PC-3 (cell line): ENCODE data around the gene SLC38A11. TPM values are rescaled to one million over a fixed set of nuclear protein-coding genes. Genes with fewer than 3 reads are reported as not detected.

Source experiments
- ATAC-seq: fragments of 200-7000 bp; cut with Tn5 transposase; 2 replicates; pipeline ENCODE4 v1.9.1; 2020; ENCODE audit warnings: mild to moderate bottlenecking, moderate library complexity
- BruUV-seq: library from RNA; stranded (reverse); fragments of 400-500 nt; replicated peaks from 2 replicates; lab custom pipeline; 2021; lab: Mats Ljungman, UMichigan
- CTCF ChIA-PET: fragments of 300-600 bp; sonication (Branson Sonifier 250); formaldehyde crosslinking; loops from one replicate; lab custom pipeline; 2022; ENCODE audit warnings: antibody characterized with exemption; lab: Charles Lee
- POLR2A ChIA-PET: fragments of 300-600 bp; sonication (Branson Sonifier 250); formaldehyde crosslinking; loops from one replicate; lab custom pipeline; 2022; ENCODE audit warnings: antibody characterized with exemption; ENCODE audit not compliant: unreplicated experiment; lab: Charles Lee
- DNase-seq: peaks from one replicate; pipeline ENCODE4 v3.0.0-alpha.2; 2015
- H2AFZ ChIP-seq: fragments of 300-600 bp; sonication (generic); 2 replicates; pipeline ENCODE4 v1.6.0; 2016; ENCODE audit warnings: antibody characterized with exemption, low read length
- H3F3A ChIP-seq: fragments of 300-600 bp; sonication (generic); one replicate; pipeline ENCODE4 v1.6.0; 2017; ENCODE audit warnings: antibody characterized with exemption, low read length, control low read depth, mild to moderate bottlenecking; ENCODE audit not compliant: unreplicated experiment
- H3K27ac ChIP-seq: fragments of 300-600 bp; sonication (generic); 2 replicates; pipeline ENCODE4 v1.5.1; 2016; ENCODE audit warnings: mild to moderate bottlenecking, low read length
- H3K27me3 ChIP-seq: fragments of 300-600 bp; sonication (generic); 2 replicates; pipeline ENCODE4 v1.6.1; 2016; ENCODE audit warnings: low read length, mixed read lengths
- H3K36me3 ChIP-seq: fragments of 300-600 bp; sonication (generic); 2 replicates; pipeline ENCODE4 v1.6.1; 2016; ENCODE audit warnings: low read depth, mixed run types, low read length, mixed read lengths
- H3K4me1 ChIP-seq: fragments of 300-600 bp; sonication (generic); 2 replicates; pipeline ENCODE4 v1.5.1; 2016; ENCODE audit warnings: low read length; ENCODE audit not compliant: insufficient read depth
- H3K4me2 ChIP-seq: fragments of 300-600 bp; sonication (generic); 2 replicates; pipeline ENCODE4 v1.6.0; 2016; ENCODE audit warnings: low read length
- H3K4me3 ChIP-seq: fragments of 300-600 bp; sonication (generic); 2 replicates; pipeline ENCODE4 v1.5.1; 2016; ENCODE audit warnings: mild to moderate bottlenecking, low read length, mixed read lengths
- H3K79me2 ChIP-seq: fragments of 300-600 bp; sonication (generic); 2 replicates; pipeline ENCODE4 v1.6.1; 2017; ENCODE audit warnings: low read length, mixed read lengths
- H3K9ac ChIP-seq: fragments of 300-600 bp; sonication (generic); 2 replicates; pipeline ENCODE4 v1.6.0; 2016; ENCODE audit warnings: mild to moderate bottlenecking, low read length
- H3K9me2 ChIP-seq: fragments of 300-600 bp; sonication (generic); replicated peaks from 2 replicates; pipeline ENCODE4 v1.6.1; 2016; ENCODE audit warnings: mixed run types, low read length, mixed read lengths
- H3K9me3 ChIP-seq: fragments of 300-600 bp; sonication (generic); 2 replicates; pipeline ENCODE4 v1.6.1; 2016; ENCODE audit warnings: low read length, mixed read lengths
- H4K20me1 ChIP-seq: fragments of 300-600 bp; sonication (generic); 2 replicates; pipeline ENCODE4 v1.6.1; 2016; ENCODE audit warnings: low read length, mixed read lengths
- CTCF ChIP-seq: fragments of 300-600 bp; sonication (generic); conservative IDR thresholded peaks from 2 replicates; pipeline ENCODE4 v1.5.1; 2017; ENCODE audit warnings: antibody characterized with exemption, low read depth, mild to moderate bottlenecking, low read length
- EZH2 ChIP-seq: fragments of 300-600 bp; sonication (generic); IDR thresholded peaks from one replicate; pipeline ENCODE4 v1.6.1; 2017; ENCODE audit warnings: antibody characterized with exemption, mild to moderate bottlenecking, low read length; ENCODE audit not compliant: unreplicated experiment
- EZH2phosphoT487 ChIP-seq: fragments of 300-600 bp; sonication (generic); IDR thresholded peaks from 2 replicates; pipeline ENCODE4 v1.6.1; 2018; ENCODE audit warnings: mild to moderate bottlenecking, antibody characterized with exemption, low read length, borderline replicate concordance
- intact Hi-C: fragments of 100-400 bp; cut with micrococcal nuclease; formaldehyde crosslinking; loops from 2 replicates; pipeline ENCODE4 v1.9.0; 2023
- total RNA-seq: library from RNA; depleted of rRNA; stranded (reverse); fragments of >200 nt; gene quantifications from 2 replicates; pipeline ENCODE4 v1.2.3, GENCODE V29; 2014

SLC38A11 gene
- total RNA-seq, 1 experiment from 2014 or later, result 0.36 TPM

DNA sequence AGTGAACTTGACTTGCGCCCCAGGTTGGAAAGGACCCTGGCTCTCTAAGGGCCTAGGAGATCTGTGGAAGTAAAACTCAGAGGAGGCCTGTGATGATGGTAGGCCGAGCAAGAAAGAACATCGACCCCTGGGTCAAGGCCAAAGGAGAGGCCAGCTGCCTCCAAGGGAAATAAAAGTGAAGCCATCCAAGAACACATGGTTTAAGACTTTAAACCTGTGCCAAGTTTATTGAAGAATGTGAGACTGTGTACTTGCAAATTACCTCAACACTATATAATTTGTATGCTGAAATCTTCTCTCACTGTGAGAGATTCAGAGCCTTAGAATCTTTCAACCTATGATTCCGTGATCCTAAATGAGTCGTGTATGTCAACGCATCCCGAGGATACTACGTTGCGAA, 73.0 kb downstream of the SLC38A11 start:
- DNase-seq (no peak), ATAC-seq (no peak)
- Histone ChIP-seq H2AFZ (no peak overlapping the region), H3F3A (no peaks in the 10 kb centered on the region), H3K9me3 (no peaks in the 10 kb centered on the region), H3K36me3 (no peaks in the 10 kb centered on the region), H3K4me2 (no peak overlapping the region), H3K4me3 (no peak overlapping the region), H4K20me1 (no peaks in the 10 kb centered on the region), H3K9ac (no peak overlapping the region), H3K4me1 (no peaks in the 10 kb centered on the region), H3K79me2 (no peaks in the 10 kb centered on the region), H3K27ac (no peak overlapping the region), H3K27me3 (no peaks in the 10 kb centered on the region), H3K9me2 (no peaks in the 10 kb centered on the region; the same call in 1 of the 2 replicates)
- ChIA-PET POLR2A (no interaction called here), CTCF (no interaction called here)
- TF ChIP-seq EZH2phosphoT487 (no peak), CTCF (no peak), EZH2 (no peak)
- intact Hi-C loops, result no loop called here
- no TSS peak for BruUV-seq

- no peaks in the 10 kb centered on the region for H3K4me1 ChIP-seq
- no peak overlapping the region for H2AFZ ChIP-seq
- H3K4me3 ChIP-seq, result no peak overlapping the region
- no peaks in the 10 kb centered on the region for H3K79me2 ChIP-seq
- no peak overlapping the region for H3K4me2 ChIP-seq
- TF ChIP-seq CTCF (no peak), EZH2 (no peak), EZH2phosphoT487 (no peak)
- no peaks in the 10 kb centered on the region; the same call in 1 of the 2 replicates for H3K9me2 ChIP-seq
- CTCF ChIA-PET, result no interaction called here
- POLR2A ChIA-PET, result no interaction called here
- ATAC-seq (no peak), DNase-seq (no peak)
- H3K27ac ChIP-seq, result no peak overlapping the region
- H3K9ac ChIP-seq, result no peak overlapping the region
- intact Hi-C loops, result no loop called here
- H3K27me3 ChIP-seq, result no peaks in the 10 kb centered on the region
- no TSS peak for BruUV-seq
- no peaks in the 10 kb centered on the region for H3F3A ChIP-seq
- no peaks in the 10 kb centered on the region for H4K20me1 ChIP-seq
- H3K36me3 ChIP-seq, result no peaks in the 10 kb centered on the region
- H3K9me3 ChIP-seq, result no peaks in the 10 kb centered on the region
Observed at GRCh38 chr2:164881524-164881923, 73.8 kb downstream of the SLC38A11 start.

DNA sequence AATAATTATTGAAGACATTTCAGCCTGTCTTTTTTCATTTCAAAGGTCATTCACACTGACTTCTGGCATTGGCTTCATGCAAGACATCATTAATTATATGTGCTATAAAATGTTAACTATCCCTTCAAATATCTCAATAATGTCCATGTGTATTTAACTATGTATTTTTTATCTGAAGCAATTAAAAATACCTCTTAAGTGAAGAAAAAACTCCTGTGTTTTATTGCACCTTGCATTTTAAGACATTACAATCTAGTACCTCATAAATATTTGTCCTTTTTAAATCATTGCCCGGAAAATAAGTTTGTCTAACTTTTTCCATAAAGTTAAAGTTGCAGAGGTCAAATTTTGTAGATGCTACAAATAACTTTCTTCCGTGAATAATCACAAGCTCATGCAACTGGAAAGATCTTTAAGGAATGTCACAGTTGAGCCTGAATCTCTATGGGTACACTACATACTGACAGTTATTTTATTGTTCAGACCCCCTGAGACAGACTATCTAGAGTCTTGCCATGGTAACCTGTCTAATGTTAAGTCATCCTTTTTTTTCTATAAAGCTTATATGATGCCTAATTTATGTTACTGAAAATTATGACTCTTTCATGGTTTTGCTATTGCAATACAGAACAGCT, 75.3 kb downstream of the SLC38A11 start:
- no peaks in the 10 kb centered on the region for H3F3A ChIP-seq
- TF ChIP-seq EZH2 (no peak), EZH2phosphoT487 (no peak), CTCF (no peak)
- intact Hi-C loops, result no loop called here
- H3K4me1 ChIP-seq, result no peaks in the 10 kb centered on the region
- H3K9me2 ChIP-seq, result no peaks in the 10 kb centered on the region; the same call in 1 of the 2 replicates
- CTCF ChIA-PET, result no interaction called here
- H3K79me2 ChIP-seq, result no peaks in the 10 kb centered on the region
- no peak overlapping the region for H2AFZ ChIP-seq
- H3K4me3 ChIP-seq, result no peak overlapping the region
- ATAC-seq (no peak; the same call in 1 of the 2 replicates), DNase-seq (no peak)
- H3K9ac ChIP-seq, result no peak overlapping the region
- H4K20me1 ChIP-seq, result no peaks in the 10 kb centered on the region
- H3K27ac ChIP-seq, result no peak overlapping the region
- no TSS peak for BruUV-seq
- no peak overlapping the region for H3K4me2 ChIP-seq
- no peaks in the 10 kb centered on the region for H3K27me3 ChIP-seq
- no peaks in the 10 kb centered on the region for H3K36me3 ChIP-seq
- POLR2A ChIA-PET, result no interaction called here
- no peaks in the 10 kb centered on the region for H3K9me3 ChIP-seq
